ENCODE measurements around the gene MGMT. TPM values are rescaled to one million over a fixed set of nuclear protein-coding genes. Genes with fewer than 3 reads are reported as not detected.

Gene MGMT
- total RNA-seq, 1 donor from 2014 or later, result 13.6 TPM

- Mint-ChIP-seq H3K4me3 (ENCODE audit: low read depth) (no peak overlapping the region), H3K36me3 (ENCODE audit: insufficient read depth) (no peaks in the 10 kb centered on the region), H3K4me1 (ENCODE audit: low read depth) (no peaks in the 10 kb centered on the region), H3K9me3 (ENCODE audit: low read depth) (no peaks in the 10 kb centered on the region), H3K27me3 (no peaks in the 10 kb centered on the region), H3K27ac (peak overlapping the region; percentile 47)
- no peak for TF ChIP-seq CTCF (IDR thresholded peaks at IDR 0.05; ENCODE audit: unreplicated experiment)
- DNase-seq (ENCODE audit: low spot score, unreplicated experiment), result no peak
Observed at GRCh38 chr10:129681856-129682255, 214.8 kb downstream of the MGMT start.

GRCh38 chr10:129683519-129683918 is 216.5 kb downstream of the MGMT start:
- Mint-ChIP-seq H3K4me1 (ENCODE audit: low read depth) (no peaks in the 10 kb centered on the region), H3K27ac (no peak overlapping the region), H3K36me3 (ENCODE audit: insufficient read depth) (no peaks in the 10 kb centered on the region), H3K4me3 (ENCODE audit: low read depth) (no peak overlapping the region), H3K27me3 (no peaks in the 10 kb centered on the region), H3K9me3 (ENCODE audit: low read depth) (no peaks in the 10 kb centered on the region)
- DNase-seq (ENCODE audit: low spot score, unreplicated experiment), result no peak
- no peak for TF ChIP-seq CTCF (IDR thresholded peaks at IDR 0.05; ENCODE audit: unreplicated experiment)

- Mint-ChIP-seq H3K9me3 (ENCODE audit: low read depth) (no peaks in the 10 kb centered on the region), H3K27ac (no peak overlapping the region), H3K4me3 (ENCODE audit: low read depth) (no peak overlapping the region), H3K36me3 (ENCODE audit: insufficient read depth) (no peaks in the 10 kb centered on the region), H3K27me3 (no peaks in the 10 kb centered on the region), H3K4me1 (ENCODE audit: low read depth) (no peaks in the 10 kb centered on the region)
- DNase-seq (ENCODE audit: low spot score, unreplicated experiment), result no peak
- no peak for TF ChIP-seq CTCF (IDR thresholded peaks at IDR 0.05; ENCODE audit: unreplicated experiment)
Observed at GRCh38 chr10:129683920-129684319, 216.9 kb downstream of the MGMT start.

- Mint-ChIP-seq H3K4me1 (ENCODE audit: low read depth) (no peaks in the 10 kb centered on the region), H3K27ac (no peak overlapping the region), H3K36me3 (ENCODE audit: insufficient read depth) (no peaks in the 10 kb centered on the region), H3K27me3 (no peaks in the 10 kb centered on the region), H3K9me3 (ENCODE audit: low read depth) (no peaks in the 10 kb centered on the region), H3K4me3 (ENCODE audit: low read depth) (no peak overlapping the region)
- no peak for TF ChIP-seq CTCF (IDR thresholded peaks at IDR 0.05; ENCODE audit: unreplicated experiment)
- DNase-seq (ENCODE audit: low spot score, unreplicated experiment), result no peak
Observed at GRCh38 chr10:129685271-129685670, 218.2 kb downstream of the MGMT start.

GRCh38 chr10:129689671-129690071 is 222.6 kb downstream of the MGMT start:
- Mint-ChIP-seq H3K9me3 (ENCODE audit: low read depth) (no peaks in the 10 kb centered on the region), H3K27me3 (peaks cover 6% of the 10 kb centered on the region), H3K4me3 (ENCODE audit: low read depth) (no peak overlapping the region), H3K27ac (no peak overlapping the region), H3K4me1 (ENCODE audit: low read depth) (no peaks in the 10 kb centered on the region), H3K36me3 (ENCODE audit: insufficient read depth) (no peaks in the 10 kb centered on the region)
- DNase-seq (ENCODE audit: low spot score, unreplicated experiment), result no peak
- TF ChIP-seq CTCF (IDR thresholded peaks at IDR 0.05; ENCODE audit: unreplicated experiment), result no peak

Data from progenitor cell of endocrine pancreas (in vitro differentiated cells).